H1 (cell line): ENCODE measurements around the gene CD46. TPM values are rescaled to one million over a fixed set of nuclear protein-coding genes. Genes with fewer than 3 reads are reported as not detected.

ENCODE experiments used
- CTCF ChIA-PET: fragments of 300-600 bp; sonication (Branson Sonifier 250); formaldehyde crosslinking; loops from one replicate; lab custom pipeline; 2021; ENCODE audit not compliant: partially characterized antibody; lab: Charles Lee
- POLR2A ChIA-PET: fragments of 300-600 bp; sonication (Branson Sonifier 250); formaldehyde crosslinking; loops from one replicate; lab custom pipeline; 2021; ENCODE audit warnings: inconsistent platforms; ENCODE audit not compliant: partially characterized antibody; lab: Charles Lee
- DNase-seq, 2 experiments: peaks; one replicate each; pipeline versions ENCODE4 v3.0.0 to v3.0.0-alpha.2; 2010 to 2022; ENCODE audit warnings: low spot score in 2 of 2, low read depth in 1 of 2, mixed read lengths in 1 of 2
- FAIRE-seq: peaks from 2 replicates; lab custom pipeline; 2011; peaks lifted over from hg19 to GRCh38; lab: Jason Lieb, UNC
- H2AFZ ChIP-seq: 2 replicates; pipeline ENCODE4 v1.8.1; 2012; ENCODE audit warnings: low read length, inconsistent platforms
- H2AK5ac ChIP-seq: 2 replicates; pipeline ENCODE4 v1.6.1; 2013; ENCODE audit warnings: low read depth, low read length
- H2BK120ac ChIP-seq: replicated peaks from 2 replicates; pipeline ENCODE3; 2013; ENCODE audit warnings: low read depth, low read length, inconsistent platforms
- H2BK12ac ChIP-seq: 2 replicates; pipeline ENCODE4 v1.6.1; 2013; ENCODE audit warnings: low read depth, low read length
- H2BK15ac ChIP-seq: 2 replicates; pipeline ENCODE4 v1.6.1; 2013; ENCODE audit warnings: low read length
- H2BK20ac ChIP-seq: 2 replicates; pipeline ENCODE4 v1.6.1; 2013; ENCODE audit warnings: low read length
- H2BK5ac ChIP-seq: 2 replicates; pipeline ENCODE4 v1.6.1; 2013; ENCODE audit warnings: low read depth, low read length
- H3K14ac ChIP-seq: 2 replicates; pipeline ENCODE4 v1.6.1; 2013; ENCODE audit warnings: inconsistent platforms; ENCODE audit not compliant: insufficient read length
- H3K18ac ChIP-seq: 2 replicates; pipeline ENCODE4 v1.6.1; 2013; ENCODE audit warnings: low read length; ENCODE audit errors: extremely low read depth
- H3K23ac ChIP-seq: 2 replicates; pipeline ENCODE4 v1.6.1; 2013; ENCODE audit warnings: inconsistent platforms; ENCODE audit not compliant: insufficient read length
- H3K23me2 ChIP-seq: 2 replicates; pipeline ENCODE4 v1.6.1; 2013; ENCODE audit warnings: low read depth, low read length
- H3K27ac ChIP-seq: 2 replicates; pipeline ENCODE4 v1.6.1; 2011; ENCODE audit warnings: low read depth, low read length, inconsistent platforms
- H3K27me3 ChIP-seq, 4 experiments: replicated peaks in 1 of 4; 1 replicate in 1 of 4; 2 replicates in 3 of 4; pipeline versions ENCODE4 v1.6.1 to v1.8.1; 2011 to 2013; ENCODE audit warnings: low read length in 3 of 4, mild to moderate bottlenecking in 3 of 4, inconsistent platforms in 2 of 4, mixed read lengths in 2 of 4, moderate library complexity in 1 of 4; ENCODE audit not compliant: control insufficient read depth in 3 of 4, insufficient read depth in 3 of 4; ENCODE audit errors: extremely low read depth in 1 of 4
- H3K36me3 ChIP-seq, 4 experiments: 2 replicates each; pipeline versions ENCODE4 v1.6.1 to v1.8.1; 2011 to 2013; ENCODE audit warnings: mild to moderate bottlenecking in 4 of 4, low read length in 3 of 4, moderate library complexity in 2 of 4, control low read depth in 1 of 4, inconsistent platforms in 1 of 4; ENCODE audit not compliant: insufficient read depth in 4 of 4, control insufficient read depth in 2 of 4
- H3K4ac ChIP-seq: replicated peaks from 2 replicates; pipeline ENCODE3; 2013; ENCODE audit warnings: low read length, low read depth, mixed read lengths, inconsistent platforms; ENCODE audit not compliant: insufficient read length
- H3K4me1 ChIP-seq, 4 experiments: replicated peaks in 1 of 4; 1 replicate in 1 of 4; 2 replicates in 3 of 4; pipeline versions ENCODE4 v1.6.1 to v1.8.1; 2011 to 2013; ENCODE audit warnings: low read length in 3 of 4, inconsistent platforms in 2 of 4, mixed read lengths in 1 of 4; ENCODE audit not compliant: insufficient read depth in 4 of 4, control insufficient read depth in 3 of 4
- H3K4me2 ChIP-seq, 2 experiments: 2 replicates each; pipeline versions ENCODE4 v1.6.1 to v1.8.1; 2011 to 2013; ENCODE audit warnings: low read depth in 2 of 2, low read length in 2 of 2, control low read depth in 1 of 2, inconsistent platforms in 1 of 2, mild to moderate bottlenecking in 1 of 2; ENCODE audit not compliant: insufficient read depth in 1 of 2
- H3K4me3 ChIP-seq, 4 experiments: fragments of 200-600, 300-600 bp in 1 of 4; sonication (generic), shearing (Covaris generic), sonication (Bioruptor Twin) in 1 of 4; 2 replicates each; pipeline versions ENCODE4 v1.5.1 to v1.8.1; 2011 to 2016; ENCODE audit warnings: low read length in 4 of 4, low read depth in 3 of 4, control low read depth in 2 of 4, inconsistent platforms in 2 of 4, mild to moderate bottlenecking in 2 of 4, mixed read lengths in 1 of 4, moderate library complexity in 1 of 4; ENCODE audit not compliant: insufficient read depth in 2 of 4; ENCODE audit errors: extremely low read depth in 1 of 4
- H3K56ac ChIP-seq: replicated peaks from 2 replicates; pipeline ENCODE3; 2013; ENCODE audit warnings: low read depth, mild to moderate bottlenecking, mixed read lengths, low read length, inconsistent platforms; ENCODE audit not compliant: insufficient read length
- H3K79me1 ChIP-seq: 2 replicates; pipeline ENCODE4 v1.6.1; 2013; ENCODE audit warnings: low read depth, low read length, control low read depth
- H3K79me2 ChIP-seq, 2 experiments: 2 replicates each; pipeline versions ENCODE4 v1.6.1 to v1.8.1; 2012 to 2013; ENCODE audit warnings: low read length in 2 of 2, mild to moderate bottlenecking in 2 of 2, inconsistent platforms in 1 of 2; ENCODE audit not compliant: insufficient read depth in 2 of 2, control insufficient read depth in 1 of 2
- H3K9ac ChIP-seq, 4 experiments: replicated peaks in 1 of 4; 1 replicate in 1 of 4; 2 replicates in 3 of 4; pipeline versions ENCODE4 v1.6.1 to v1.8.1; 2011 to 2013; ENCODE audit warnings: low read depth in 3 of 4, low read length in 3 of 4, control low read depth in 2 of 4, mild to moderate bottlenecking in 2 of 4, moderate library complexity in 2 of 4, inconsistent platforms in 1 of 4; ENCODE audit errors: extremely low read depth in 1 of 4
- H3K9me3 ChIP-seq, 2 experiments: 2 replicates each; pipeline versions ENCODE4 v1.6.1 to v1.8.1; 2012 to 2013; ENCODE audit warnings: mild to moderate bottlenecking in 2 of 2, moderate library complexity in 2 of 2, control low read depth in 1 of 2, inconsistent platforms in 1 of 2, low read depth in 1 of 2, low read length in 1 of 2, mixed read lengths in 1 of 2; ENCODE audit not compliant: insufficient read depth in 2 of 2
- H4K20me1 ChIP-seq, 2 experiments: replicated peaks in 1 of 2; 2 replicates each; pipeline versions ENCODE3 to v1.8.1; 2011 to 2013; ENCODE audit warnings: inconsistent platforms in 2 of 2, low read length in 2 of 2, mild to moderate bottlenecking in 1 of 2; ENCODE audit not compliant: insufficient read depth in 2 of 2, control insufficient read depth in 1 of 2
- H4K5ac ChIP-seq: 2 replicates; pipeline ENCODE4 v1.6.1; 2013; ENCODE audit warnings: low read length, low read depth, mixed read lengths, inconsistent platforms; ENCODE audit not compliant: insufficient read length
- H4K8ac ChIP-seq: 2 replicates; pipeline ENCODE4 v1.8.0; 2013; ENCODE audit warnings: mild to moderate bottlenecking, moderate library complexity, low read length, inconsistent platforms; ENCODE audit not compliant: insufficient read depth; ENCODE audit errors: extremely low read depth
- H4K91ac ChIP-seq: replicated peaks from 2 replicates; pipeline ENCODE3; 2013; ENCODE audit warnings: low read length, mixed read lengths, inconsistent platforms; ENCODE audit not compliant: insufficient read length
- BCL11A ChIP-seq, 2 experiments: IDR thresholded peaks; one replicate each; pipeline ENCODE4 v1.6.1; 2011; ENCODE audit warnings: low read depth in 2 of 2, low read length in 2 of 2, mild to moderate bottlenecking in 2 of 2
- CBX8 ChIP-seq: fragments of 300-800, 300-1000 bp; sonication (generic); IDR thresholded peaks from 2 replicates; pipeline ENCODE4 v1.7.1; 2016; ENCODE audit warnings: low read depth, low read length, borderline replicate concordance
- CTBP2 ChIP-seq: IDR thresholded peaks from 2 replicates; pipeline ENCODE4 v1.7.0; 2011; ENCODE audit warnings: borderline replicate concordance, mild to moderate bottlenecking, moderate library complexity, mixed read lengths, low read length; ENCODE audit not compliant: insufficient read depth, insufficient read length
- EP300 ChIP-seq, 2 experiments: IDR thresholded peaks; 1 replicate in 1 of 2; 2 replicates in 1 of 2; pipeline ENCODE4 v1.6.1; 2011 to 2012; ENCODE audit warnings: low read depth in 2 of 2, low read length in 2 of 2, mild to moderate bottlenecking in 2 of 2, borderline replicate concordance in 1 of 2, inconsistent platforms in 1 of 2, moderate library complexity in 1 of 2
- NANOG ChIP-seq: IDR thresholded peaks from 2 replicates; pipeline ENCODE4 v1.6.1; 2011; ENCODE audit warnings: low read length, low read depth, mild to moderate bottlenecking, inconsistent platforms; ENCODE audit not compliant: insufficient read depth, poor library complexity, severe bottlenecking
- polyA plus RNA-seq, 7 experiments: library from polyadenylated mRNA; depleted of rRNA in 3 of 7; stranded (reverse) in 5 of 7; unstranded in 2 of 7; fragments of >200 nt in 5 of 7; fragments of 200-250 nt in 2 of 7; gene quantifications; 1 replicate in 5 of 7; 2 replicates in 1 of 7; 4 replicates in 1 of 7; pipeline versions ENCODE4 v1.2.1 to v1.2.3, GENCODE V29; 2011 to 2013; ENCODE audit warnings: missing spikeins in 2 of 7, mixed read lengths in 2 of 7
- total RNA-seq: library from RNA; stranded (reverse); fragmentation: NEBNext Ultra II Directional; extraction: Animal tissue kit (Norgen Biotek cat#: 25700); gene quantifications from 2 replicates; pipeline ENCODE4 v1.2.1, GENCODE V29; 2021

Gene CD46
- total and polyA plus RNA-seq, 2 of the 8 experiments (the other 6 are each of a cell fraction or from before 2014, with no cell fraction given): 60.9 to 113 TPM

GRCh38 chr1:207787776-207788175 lies 35.9 kb downstream of the CD46 start:
- Histone ChIP-seq H3K14ac (no peak overlapping the region), H3K4me3 (no peak overlapping the region), H3K4me2 (no peak overlapping the region), H3K23ac (no peak overlapping the region), H2AFZ (no peak overlapping the region), H3K4me1 (no peaks in the 10 kb centered on the region), H3K9ac (no peak overlapping the region), H2AK5ac (no peak overlapping the region), H3K79me2 (no peaks in the 10 kb centered on the region), H4K5ac (no peak overlapping the region), H3K18ac (no peak overlapping the region), H2BK20ac (no peak overlapping the region), H4K8ac (no peak overlapping the region), H3K79me1 (no peaks in the 10 kb centered on the region), H2BK12ac (no peak overlapping the region), H3K56ac (no peak overlapping the region), H2BK5ac (no peak overlapping the region), H4K91ac (no peak overlapping the region), H3K9me3 (no peaks in the 10 kb centered on the region), H3K23me2 (no peaks in the 10 kb centered on the region), H3K27me3 (no peaks in the 10 kb centered on the region), H2BK15ac (no peak overlapping the region), H2BK120ac (no peak overlapping the region), H4K20me1 (peaks cover 0 to 2% of the 10 kb centered on the region in 2 experiments), H3K36me3 (peaks cover 0 to 60% (median 12%) of the 10 kb centered on the region in 4 experiments; a peak in 5 of 8 replicates), H3K27ac (no peak overlapping the region), H3K4ac (no peak overlapping the region)
- CTCF ChIA-PET: interaction anchor here (1.7 kb wide), 1 partner anchor 9 kb away, joined by 19 read pairs; no protein-coding TSS in a partner anchor
- TF ChIP-seq BCL11A (IDR thresholded peaks at IDR 0.05; ENCODE audit: low read depth in 2 of 2, low read length in 2 of 2) (no peak), NANOG (no peak), CBX8 (no peak), CTBP2 (no peak), EP300 (IDR thresholded peaks at IDR 0.05; ENCODE audit: borderline replicate concordance in 1 of 2, low read depth in 2 of 2, low read length in 2 of 2) (no peak)
- DNase-seq: no peak
- no peak for FAIRE-seq
- POLR2A ChIA-PET: interaction anchor here (1.0 to 1.7 kb wide), 2 partner anchors 11 to 18 kb away, joined by 3 to 4 read pairs; no protein-coding TSS in a partner anchor
